ENCODE results near the gene SH3BP4. TPM values are rescaled to one million over a fixed set of nuclear protein-coding genes. Genes with fewer than 3 reads are reported as not detected.

SH3BP4 gene
- total and polyA plus RNA-seq, 2 of the 13 experiments (the other 11 are each of a cell fraction or from before 2014, with no cell fraction given): 34.6 to 99.1 TPM

GRCh38 chr2:234995332-234996068 lies 43.7 kb downstream of the SH3BP4 start (continued):
- TF ChIP-seq THAP11 (CRISPR knock-in tag; IDR thresholded peaks at IDR 0.05) (peak; percentile 59; the same call in 1 of the 2 replicates), SP2 (CRISPR knock-in tag; IDR thresholded peaks at IDR 0.05) (no peak), NONO (IDR thresholded peaks at IDR 0.05) (no peak), NONO (CRISPR knock-in tag; conservative IDR thresholded peaks at IDR 0.05) (peak; percentile 16; the same call in 1 of the 2 replicates), ZBTB44 (CRISPR knock-in tag; IDR thresholded peaks at IDR 0.05) (0 out of 2 replicates have a peak, but pooled peaks have one; percentile 11), DPF2 (CRISPR knock-in tag; IDR thresholded peaks at IDR 0.05; ENCODE audit: borderline replicate concordance, low read depth) (peak; percentile 46; the same call in 1 of the 2 replicates), FOSL1 (CRISPR knock-in tag; IDR thresholded peaks at IDR 0.05; ENCODE audit: borderline replicate concordance) (no peak), ZFP91 (CRISPR knock-in tag; IDR thresholded peaks at IDR 0.05; ENCODE audit: borderline replicate concordance) (peak; percentile 61; the same call in 1 of the 2 replicates), ZNF24 (IDR thresholded peaks at IDR 0.05) (no peak), NFKB2 (CRISPR knock-in tag; IDR thresholded peaks at IDR 0.05; ENCODE audit: borderline replicate concordance) (peak; percentile 56; the same call in 1 of the 2 replicates), CAMTA2 (CRISPR knock-in tag; IDR thresholded peaks at IDR 0.05; ENCODE audit: borderline replicate concordance) (no peak), TBX3 (IDR thresholded peaks at IDR 0.05; ENCODE audit: borderline replicate concordance) (0 out of 2 replicates have a peak, but pooled peaks have one; percentile 11), ZNF124 (CRISPR knock-in tag; IDR thresholded peaks at IDR 0.05) (0 out of 2 replicates have a peak, but pooled peaks have one; percentile 22), ZBTB25 (CRISPR knock-in tag; IDR thresholded peaks at IDR 0.05) (peak; percentile 59; the same call in 1 of the 2 replicates), ZNF800 (CRISPR knock-in tag; IDR thresholded peaks at IDR 0.05) (no peak), SNAPC4 (CRISPR knock-in tag; IDR thresholded peaks at IDR 0.05) (0 out of 2 replicates have a peak, but pooled peaks have one; percentile 58), ZNF441 (CRISPR knock-in tag; IDR thresholded peaks at IDR 0.05; ENCODE audit: borderline replicate concordance) (no peak)

All from HepG2 (cell line).